ENCODE results near the gene ACVR1. TPM values are rescaled to one million over a fixed set of nuclear protein-coding genes. Genes with fewer than 3 reads are reported as not detected.
A peak's percentile ranks its signal among the peaks of the same experiment; 100 is the strongest.

ACVR1 gene
- total and polyA plus RNA-seq, 5 donors = 20.6 to 59.3 (median 48.8) TPM

DNA sequence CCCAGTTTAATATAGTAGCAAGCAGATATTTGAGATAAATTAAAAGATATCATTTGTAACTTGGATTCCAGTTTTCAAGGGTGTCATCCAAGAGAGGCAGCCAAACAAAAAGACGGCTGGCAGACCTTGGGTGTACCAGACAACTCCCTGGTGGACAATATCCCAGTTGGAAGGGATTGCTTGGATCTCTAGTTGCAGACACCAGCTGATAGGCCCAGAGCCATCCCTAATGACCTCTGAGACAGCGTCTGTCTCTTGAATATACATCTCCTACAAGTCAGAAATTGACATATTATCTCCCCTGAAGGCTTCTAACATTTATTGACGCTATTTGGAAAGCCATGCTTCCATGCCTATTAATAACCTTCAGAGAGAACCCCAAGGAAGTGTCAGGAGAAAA lies 67.7 kb downstream of the ACVR1 start:
- intact Hi-C loops (cut with DNase I) = no loop called here
- H3K27ac ChIP-seq (ENCODE audit: low read length) = peak overlapping the region; percentile 53
- WGBS = 36% methylated on average over 3 of the region's 3 CpGs

DNA sequence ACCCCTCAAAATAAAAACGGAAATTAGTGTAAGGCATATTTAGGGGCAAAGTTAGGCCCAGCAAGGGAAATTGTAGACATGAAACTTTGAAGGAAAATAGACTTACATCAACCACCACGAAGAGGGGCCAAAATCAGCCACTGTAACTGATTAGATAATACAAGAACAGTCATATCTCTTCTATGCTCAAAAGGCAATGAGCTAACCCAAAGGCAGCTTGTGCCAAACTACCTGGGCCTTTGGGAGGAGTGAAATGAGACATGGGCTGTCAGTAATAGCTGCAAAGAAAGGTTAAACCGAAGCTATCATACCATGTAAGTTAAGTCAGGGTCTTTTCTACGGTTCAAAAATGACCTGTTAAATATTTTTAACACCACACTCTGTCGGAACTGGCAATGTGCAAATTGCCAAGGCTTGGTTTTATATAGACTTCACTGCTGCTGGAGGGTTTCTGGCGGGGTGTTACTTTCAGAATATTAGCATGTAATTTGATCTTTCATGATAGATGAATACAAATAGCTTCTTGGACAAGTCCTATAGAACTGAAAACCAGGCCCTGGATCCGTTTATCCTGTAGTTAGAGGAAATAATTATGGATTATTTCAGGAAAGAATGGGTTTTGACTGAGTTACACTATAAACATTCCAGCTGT lies 69.6 kb downstream of the ACVR1 start:
- H3K27me3 ChIP-seq (ENCODE audit: control insufficient read depth, insufficient read depth) = no peaks in the 10 kb centered on the region
- no peaks in the 10 kb centered on the region for H3K9me3 ChIP-seq (ENCODE audit: control insufficient read depth, low read length)
- peaks cover 6% of the 10 kb centered on the region for H3K4me1 ChIP-seq (ENCODE audit: control insufficient read depth, insufficient read depth, low read length)
- H3K27ac ChIP-seq (ENCODE audit: low read length) = peak overlapping the region; percentile 30
- intact Hi-C loops (cut with DNase I) = no loop called here
- no peak for DNase-seq
- no peak for ATAC-seq
- no peak overlapping the region for H3K4me3 ChIP-seq (ENCODE audit: low read length)
- WGBS = 57% methylated on average over 7 of the region's 7 CpGs

More for the DNA sequence above, 67.7 kb downstream of the ACVR1 start:
- Histone ChIP-seq H3K4me1 (ENCODE audit: control insufficient read depth, insufficient read depth, low read length) (peaks cover 6% of the 10 kb centered on the region), H3K4me3 (ENCODE audit: low read length) (no peak overlapping the region), H3K27me3 (ENCODE audit: control insufficient read depth, insufficient read depth) (no peaks in the 10 kb centered on the region), H3K9me3 (ENCODE audit: control insufficient read depth, low read length) (no peaks in the 10 kb centered on the region)
- DNase-seq = peak in 1 of 3 donors; percentile 50
- ATAC-seq = peak; percentile 74 to 75

DNA sequence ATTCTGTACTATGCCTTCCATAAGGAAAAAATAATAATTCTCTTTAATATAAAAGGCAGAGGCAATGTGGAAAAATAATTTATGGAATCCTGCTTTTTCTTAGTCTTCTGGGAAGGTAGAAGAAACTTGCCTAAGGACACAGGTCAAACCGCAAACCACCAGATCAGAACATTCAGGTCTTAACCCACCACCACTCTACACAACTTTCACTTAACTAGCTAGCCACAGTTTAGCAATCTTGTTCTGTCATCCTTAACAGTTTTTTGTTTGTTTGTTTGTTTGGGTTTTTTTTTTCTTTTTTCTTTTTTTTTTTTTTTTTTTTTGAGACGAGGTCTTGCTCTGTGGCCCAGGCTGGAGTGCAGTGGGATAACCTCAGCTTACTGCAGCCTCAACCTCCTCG lies 70.6 kb downstream of the ACVR1 start:
- H3K27ac ChIP-seq (ENCODE audit: low read length) = no peak overlapping the region
- H3K9me3 ChIP-seq (ENCODE audit: control insufficient read depth, low read length) = no peaks in the 10 kb centered on the region
- no peak for DNase-seq
- intact Hi-C loops (cut with DNase I) = no loop called here
- no peaks in the 10 kb centered on the region for H3K27me3 ChIP-seq (ENCODE audit: control insufficient read depth, insufficient read depth)
- H3K4me3 ChIP-seq (ENCODE audit: low read length) = no peak overlapping the region
- H3K4me1 ChIP-seq (ENCODE audit: control insufficient read depth, insufficient read depth, low read length) = peaks cover 6% of the 10 kb centered on the region
- WGBS = 97% methylated on average over 3 of the region's 3 CpGs
- no peak for ATAC-seq

DNA sequence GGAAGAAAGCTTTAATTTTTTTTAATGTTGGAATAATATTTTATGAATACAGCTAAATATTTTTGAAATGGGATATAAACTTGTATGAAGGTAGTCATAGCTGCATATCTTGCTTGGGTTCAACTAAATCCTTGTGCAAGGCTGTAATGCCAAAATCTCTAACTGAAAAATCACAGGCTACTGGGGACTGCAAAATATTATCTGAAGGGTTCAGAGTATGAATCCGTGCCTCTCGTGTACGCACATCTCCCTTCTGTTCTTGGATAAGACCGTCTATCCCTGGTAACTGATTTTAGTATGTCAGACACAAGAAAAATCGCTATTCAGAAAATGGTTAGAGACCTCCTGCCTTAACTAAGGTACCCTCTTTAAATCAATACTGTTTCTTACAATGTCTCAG lies 71.8 kb downstream of the ACVR1 start:
- H3K27ac ChIP-seq (ENCODE audit: low read length) = no peak overlapping the region
- no peak for DNase-seq
- ATAC-seq = no peak
- intact Hi-C loops (cut with DNase I) = no loop called here
- peaks cover 4% of the 10 kb centered on the region for H3K4me1 ChIP-seq (ENCODE audit: control insufficient read depth, insufficient read depth, low read length)
- H3K4me3 ChIP-seq (ENCODE audit: low read length) = no peak overlapping the region
- no peaks in the 10 kb centered on the region for H3K9me3 ChIP-seq (ENCODE audit: control insufficient read depth, low read length)
- no peaks in the 10 kb centered on the region for H3K27me3 ChIP-seq (ENCODE audit: control insufficient read depth, insufficient read depth)
- 78% methylated on average over 5 of the region's 5 CpGs for WGBS

DNA sequence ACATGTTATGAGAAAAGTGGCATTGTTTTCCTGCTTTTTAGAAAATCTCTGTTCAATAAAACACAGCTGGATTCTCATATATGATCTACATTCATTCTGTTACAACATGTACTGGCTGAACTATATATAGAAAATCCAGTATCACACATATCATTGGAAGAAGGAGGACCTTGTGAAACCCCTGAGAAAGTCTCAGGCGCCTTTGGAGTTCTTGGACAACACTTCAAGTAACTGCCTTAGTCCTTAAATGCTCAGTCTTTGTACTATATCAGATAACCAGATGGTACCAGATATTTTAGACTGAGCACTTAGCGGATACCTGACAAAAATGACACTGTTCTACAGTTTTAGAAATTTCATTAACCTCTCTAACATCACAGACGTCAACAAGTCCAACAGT lies 72.2 kb downstream of the ACVR1 start:
- 79% methylated on average over 3 of the region's 3 CpGs for WGBS
- Histone ChIP-seq H3K4me1 (ENCODE audit: control insufficient read depth, insufficient read depth, low read length) (peaks cover 4% of the 10 kb centered on the region), H3K27me3 (ENCODE audit: control insufficient read depth, insufficient read depth) (no peaks in the 10 kb centered on the region), H3K4me3 (ENCODE audit: low read length) (no peak overlapping the region), H3K9me3 (ENCODE audit: control insufficient read depth, low read length) (no peaks in the 10 kb centered on the region), H3K27ac (ENCODE audit: low read length) (no peak overlapping the region)
- intact Hi-C loops (cut with DNase I) = no loop called here
- DNase-seq (no peak), ATAC-seq (no peak)

DNA sequence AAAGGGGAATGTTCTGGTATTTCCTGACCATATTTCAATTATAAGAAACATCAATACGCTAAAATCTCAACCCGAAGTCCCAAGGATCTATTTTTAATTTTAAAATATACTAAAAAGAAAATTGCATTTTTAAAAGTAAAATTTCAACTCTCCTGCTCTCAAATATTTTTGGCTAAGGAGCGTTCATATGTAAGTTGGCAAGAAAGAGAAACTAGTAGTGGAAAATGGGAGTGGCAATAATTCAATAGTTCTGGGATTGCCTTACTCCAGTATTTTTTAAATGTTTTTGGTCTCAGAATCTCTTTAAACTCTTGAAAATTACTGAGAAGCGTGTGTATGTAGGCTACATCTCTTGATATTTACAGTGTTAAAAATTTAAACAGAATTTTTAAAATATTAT lies 72.7 kb downstream of the ACVR1 start:
- ATAC-seq = no peak
- no peak for DNase-seq
- no peak overlapping the region for H3K27ac ChIP-seq (ENCODE audit: low read length)
- peaks cover 4% of the 10 kb centered on the region for H3K4me1 ChIP-seq (ENCODE audit: control insufficient read depth, insufficient read depth, low read length)
- H3K9me3 ChIP-seq (ENCODE audit: control insufficient read depth, low read length) = no peaks in the 10 kb centered on the region
- H3K27me3 ChIP-seq (ENCODE audit: control insufficient read depth, insufficient read depth) = no peaks in the 10 kb centered on the region
- 71% methylated on average over 4 of the region's 4 CpGs for WGBS
- intact Hi-C loops (cut with DNase I) = no loop called here
- no peak overlapping the region for H3K4me3 ChIP-seq (ENCODE audit: low read length)

DNA sequence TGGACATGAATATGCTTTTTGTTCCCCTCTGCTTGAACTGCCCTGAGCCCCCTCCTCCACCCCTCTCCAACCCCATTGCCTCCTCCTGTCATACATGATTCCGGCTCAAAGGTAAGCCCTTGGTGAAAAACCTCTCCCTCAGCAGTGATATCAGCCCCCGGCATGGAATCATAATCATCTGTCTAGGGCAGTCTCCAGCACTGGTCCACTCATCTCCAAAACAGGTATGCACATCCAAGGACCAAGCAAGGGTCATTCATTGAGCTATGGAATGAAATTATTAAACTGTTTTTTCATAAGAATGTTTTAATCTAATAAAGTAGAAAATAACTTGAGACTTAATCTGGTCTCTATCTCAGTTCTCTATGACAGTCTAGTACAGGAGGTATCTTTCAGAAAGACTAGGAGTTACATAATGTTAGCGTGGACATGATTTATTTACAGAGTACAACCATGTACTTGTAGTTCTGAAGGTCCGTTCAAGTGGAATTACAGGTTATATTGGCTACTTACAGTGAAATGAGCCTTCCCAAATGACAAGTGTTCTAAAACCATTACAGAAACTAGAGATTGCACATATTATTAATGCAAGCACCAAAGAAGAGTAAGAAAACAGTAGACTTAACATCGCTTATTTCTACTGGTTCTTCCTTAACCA lies 75.2 kb downstream of the ACVR1 start:
- Histone ChIP-seq H3K4me3 (ENCODE audit: low read length) (no peak overlapping the region), H3K27me3 (ENCODE audit: control insufficient read depth, insufficient read depth) (no peaks in the 10 kb centered on the region), H3K4me1 (ENCODE audit: control insufficient read depth, insufficient read depth, low read length) (peaks cover 6% of the 10 kb centered on the region), H3K27ac (ENCODE audit: low read length) (no peak overlapping the region), H3K9me3 (ENCODE audit: control insufficient read depth, low read length) (no peaks in the 10 kb centered on the region)
- WGBS = 95% methylated on average over 5 of the region's 5 CpGs
- ATAC-seq (no peak), DNase-seq (no peak)
- intact Hi-C loops (cut with DNase I) = no loop called here

DNA sequence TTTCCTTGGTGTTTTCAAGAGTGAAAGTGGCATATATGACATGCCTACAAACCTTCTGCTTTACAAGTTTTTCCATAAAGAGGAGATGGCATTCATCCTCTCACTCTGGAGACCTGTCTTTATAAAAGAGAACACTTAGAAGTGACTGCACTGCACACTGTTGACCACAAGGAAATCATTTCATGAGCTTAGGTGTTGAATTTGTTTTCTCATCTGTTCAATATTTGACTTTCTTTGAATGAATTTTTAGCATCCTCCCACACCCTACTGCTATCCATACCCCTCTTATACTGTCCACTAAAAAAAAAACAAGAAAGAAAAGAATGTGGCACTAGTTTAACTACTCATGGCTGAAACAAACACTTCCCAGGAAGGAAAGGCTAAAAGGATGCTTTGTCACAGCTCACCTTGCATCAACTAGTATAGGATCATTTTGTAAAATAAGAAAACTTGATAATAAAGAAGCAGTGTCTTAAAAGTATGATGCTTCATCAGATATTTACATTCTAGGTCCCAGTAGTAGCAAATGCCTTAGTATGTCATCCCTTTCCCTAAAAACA lies 83.0 kb downstream of the ACVR1 start:
- intact Hi-C loops (cut with DNase I) = no loop called here
- Histone ChIP-seq H3K9me3 (ENCODE audit: control insufficient read depth, low read length) (no peaks in the 10 kb centered on the region), H3K4me1 (ENCODE audit: control insufficient read depth, insufficient read depth, low read length) (peaks cover 20% of the 10 kb centered on the region), H3K27ac (ENCODE audit: low read length) (no peak overlapping the region), H3K27me3 (ENCODE audit: control insufficient read depth, insufficient read depth) (no peaks in the 10 kb centered on the region), H3K4me3 (ENCODE audit: low read length) (no peak overlapping the region)
- DNase-seq (no peak), ATAC-seq (no peak)

DNA sequence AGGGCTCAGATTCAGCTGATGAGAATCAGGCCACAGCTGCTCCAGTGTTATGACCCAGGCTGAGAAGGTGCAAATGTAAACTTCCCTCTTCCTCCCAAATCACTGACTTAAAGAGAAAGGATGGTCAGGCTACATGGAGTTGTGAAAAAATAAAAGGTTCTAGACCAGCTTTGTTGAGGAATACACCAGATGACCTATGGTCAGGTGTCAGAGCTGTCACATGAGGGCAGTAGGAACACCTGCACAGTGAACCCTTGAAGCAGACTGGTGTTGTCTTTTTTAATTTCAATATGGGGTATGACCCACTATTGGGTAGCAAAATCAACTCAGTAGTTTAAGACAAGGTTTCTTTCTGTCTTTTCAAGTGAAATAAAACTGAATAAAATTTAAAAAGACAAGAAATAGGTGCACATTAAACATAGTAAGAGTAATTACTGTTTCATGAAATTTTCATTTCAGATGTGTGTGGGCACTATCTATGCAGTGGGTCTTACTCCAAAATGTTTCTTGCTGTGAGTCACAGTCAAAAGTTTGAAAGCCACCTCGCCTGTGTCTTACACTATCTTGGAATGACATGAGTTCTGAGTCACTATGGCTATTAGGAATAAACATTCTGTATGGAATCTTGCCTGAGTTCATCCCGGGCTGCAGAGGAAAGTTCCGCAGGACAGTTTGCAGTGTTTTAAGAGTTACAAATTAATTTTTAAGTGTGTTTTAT lies 83.6 kb downstream of the ACVR1 start:
- intact Hi-C loops (cut with DNase I) = no loop called here
- ATAC-seq (peak in 1 of 2 donors; percentile 18), DNase-seq (no peak)
- H3K27me3 ChIP-seq (ENCODE audit: control insufficient read depth, insufficient read depth) = no peaks in the 10 kb centered on the region
- H3K9me3 ChIP-seq (ENCODE audit: control insufficient read depth, low read length) = no peaks in the 10 kb centered on the region
- H3K4me1 ChIP-seq (ENCODE audit: control insufficient read depth, insufficient read depth, low read length) = peaks cover 20% of the 10 kb centered on the region
- WGBS = 55% methylated on average over 3 of the region's 3 CpGs
- H3K27ac ChIP-seq (ENCODE audit: low read length) = peak overlapping the region; percentile 40
- no peak overlapping the region for H3K4me3 ChIP-seq (ENCODE audit: low read length)

DNA sequence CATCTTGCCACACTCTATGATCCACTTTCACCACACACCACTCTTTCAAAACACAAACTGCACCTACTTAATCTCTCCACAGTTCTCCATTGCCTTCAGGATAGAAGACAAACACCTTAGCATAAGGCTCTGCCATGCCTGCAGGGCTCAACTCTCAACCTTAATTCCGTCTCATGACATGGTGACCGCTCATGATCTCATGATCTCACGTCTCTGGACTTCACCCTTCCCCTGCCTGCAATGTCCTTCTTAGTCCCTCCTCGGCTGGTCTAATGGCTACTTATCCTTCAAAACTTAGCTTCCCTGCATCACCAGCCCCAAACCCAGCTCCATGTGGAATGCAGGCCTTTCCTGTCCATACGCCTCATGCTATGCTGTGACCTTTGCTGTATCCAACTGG lies 85.3 kb downstream of the ACVR1 start:
- no peak for ATAC-seq
- no peak overlapping the region for H3K4me3 ChIP-seq (ENCODE audit: low read length)
- 86% methylated on average over 5 of the region's 5 CpGs for WGBS

DNA sequence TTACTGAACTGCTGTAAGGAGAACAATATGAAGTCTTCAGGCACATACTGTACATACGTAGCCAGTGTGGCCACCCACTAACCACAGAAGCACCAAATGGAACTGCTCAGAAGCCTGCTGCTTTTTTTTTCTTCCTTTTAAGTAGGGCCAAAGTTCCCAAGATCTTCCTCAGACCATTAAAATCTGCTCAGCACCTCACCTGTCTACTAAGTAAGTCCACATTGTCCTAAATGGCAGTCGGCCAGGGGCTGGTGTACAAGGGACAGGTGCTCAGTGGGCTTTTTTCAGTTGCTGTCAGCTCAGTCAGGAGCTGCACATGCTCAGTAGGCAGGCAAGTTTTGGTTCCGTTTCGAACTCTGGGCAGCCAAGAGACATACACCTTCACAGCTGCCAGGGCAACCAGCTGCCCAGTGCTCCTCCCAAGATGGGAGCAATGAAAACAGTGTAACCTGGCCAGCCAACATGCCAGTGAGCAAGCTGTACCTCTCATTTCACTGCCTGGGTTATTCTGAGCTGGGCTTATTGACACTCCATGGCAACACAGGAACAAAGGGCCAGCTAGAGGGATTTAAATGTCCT lies 86.1 kb downstream of the ACVR1 start:
- peak; percentile 77 to 88 for ATAC-seq
- Histone ChIP-seq H3K4me3 (ENCODE audit: low read length) (no peak overlapping the region), H3K4me1 (ENCODE audit: control insufficient read depth, insufficient read depth, low read length) (peaks cover 31% of the 10 kb centered on the region), H3K9me3 (ENCODE audit: control insufficient read depth, low read length) (no peaks in the 10 kb centered on the region), H3K27me3 (ENCODE audit: control insufficient read depth, insufficient read depth) (no peaks in the 10 kb centered on the region), H3K27ac (ENCODE audit: low read length) (peak overlapping the region; percentile 93)
- intact Hi-C loops (cut with DNase I) = loop anchor here in 3 of 4 donors (5.0 to 10.0 kb wide), 3 partner anchors 45 to 87 kb away; partner anchors contain the start of gene ACVR1 (in 2 of the 3)
- WGBS = 46% methylated on average over 4 of the region's 4 CpGs
- peak; percentile 39 to 75 (median 72) for DNase-seq

More for the DNA sequence above, 85.3 kb downstream of the ACVR1 start:
- intact Hi-C loops (cut with DNase I) = no loop called here
- DNase-seq = no peak
- H3K4me1 ChIP-seq (ENCODE audit: control insufficient read depth, insufficient read depth, low read length) = peaks cover 30% of the 10 kb centered on the region
- H3K27ac ChIP-seq (ENCODE audit: low read length) = peak overlapping the region; percentile 50
- H3K9me3 ChIP-seq (ENCODE audit: control insufficient read depth, low read length) = no peaks in the 10 kb centered on the region
- no peaks in the 10 kb centered on the region for H3K27me3 ChIP-seq (ENCODE audit: control insufficient read depth, insufficient read depth)

All from right cardiac atrium (tissue), 5 donors.